Measurements from ENCODE around the gene SARDH.

Gene SARDH

GRCh38 chr9:133762488-133763271, 24.5 kb upstream of the SARDH start:
- Histone ChIP-seq H3K4me2 (ENCODE audit: low read length) (no peak overlapping the region), H3K23ac (ENCODE audit: low read length) (no peak overlapping the region), H3K36me3 (ENCODE audit: control insufficient read depth, insufficient read depth, low read length) (no peaks in the 10 kb centered on the region), H2BK120ac (ENCODE audit: low read depth, low read length) (no peak overlapping the region), H3K4me1 (ENCODE audit: control insufficient read depth, low read depth, low read length) (no peaks in the 10 kb centered on the region), H4K5ac (ENCODE audit: low read length) (no peak overlapping the region), H3K79me2 (ENCODE audit: control insufficient read depth, insufficient read depth, low read length) (no peaks in the 10 kb centered on the region), H3K56ac (ENCODE audit: low read length) (no peak overlapping the region), H2BK5ac (ENCODE audit: low read length) (no peak overlapping the region), H2BK15ac (replicated peaks; ENCODE audit: low read depth) (no peak overlapping the region), H3K4ac (ENCODE audit: low read depth, low read length) (no peak overlapping the region), H3K4me3 (ENCODE audit: low read length) (no peak overlapping the region), H3K27me3 (ENCODE audit: insufficient read depth, low read length, poor library complexity) (no peaks in the 10 kb centered on the region), H3K18ac (ENCODE audit: low read length) (no peak overlapping the region), H3K27ac (ENCODE audit: low read depth, low read length) (no peak overlapping the region), H2AK5ac (ENCODE audit: low read length) (no peak overlapping the region), H3K9ac (ENCODE audit: low read length) (no peak overlapping the region), H4K8ac (ENCODE audit: low read depth, low read length) (no peak overlapping the region), H3K79me1 (ENCODE audit: low read length) (no peaks in the 10 kb centered on the region)
- WGBS (ENCODE audit: extremely low coverage, insufficient coverage, low lambda C conversion rate): no CpG with 5 or more reads among the region's 19 CpGs
- no peak for DNase-seq

GRCh38 chr9:133761641-133762248, 23.6 kb upstream of the SARDH start:
- H3K79me1 ChIP-seq (ENCODE audit: low read length): no peaks in the 10 kb centered on the region
- no peak overlapping the region for H3K9ac ChIP-seq (ENCODE audit: low read length)
- no peak overlapping the region for H3K4me3 ChIP-seq (ENCODE audit: low read length)
- H2BK120ac ChIP-seq (ENCODE audit: low read depth, low read length): no peak overlapping the region
- no peaks in the 10 kb centered on the region for H3K4me1 ChIP-seq (ENCODE audit: control insufficient read depth, low read depth, low read length)
- no peak overlapping the region for H3K23ac ChIP-seq (ENCODE audit: low read length)
- H3K18ac ChIP-seq (ENCODE audit: low read length): no peak overlapping the region
- H3K4ac ChIP-seq (ENCODE audit: low read depth, low read length): no peak overlapping the region
- H4K5ac ChIP-seq (ENCODE audit: low read length): no peak overlapping the region
- no peaks in the 10 kb centered on the region for H3K79me2 ChIP-seq (ENCODE audit: control insufficient read depth, insufficient read depth, low read length)
- H2AK5ac ChIP-seq (ENCODE audit: low read length): no peak overlapping the region
- no peak for DNase-seq
- no peak overlapping the region for H3K4me2 ChIP-seq (ENCODE audit: low read length)
- no peak overlapping the region for H3K56ac ChIP-seq (ENCODE audit: low read length)
- no peak overlapping the region for H2BK15ac ChIP-seq (replicated peaks; ENCODE audit: low read depth)
- H3K36me3 ChIP-seq (ENCODE audit: control insufficient read depth, insufficient read depth, low read length): no peaks in the 10 kb centered on the region
- H3K27ac ChIP-seq (ENCODE audit: low read depth, low read length): no peak overlapping the region
- H3K27me3 ChIP-seq (ENCODE audit: insufficient read depth, low read length, poor library complexity): no peaks in the 10 kb centered on the region
- no peak overlapping the region for H4K8ac ChIP-seq (ENCODE audit: low read depth, low read length)
- no peak overlapping the region for H2BK5ac ChIP-seq (ENCODE audit: low read length)
- no CpG with 5 or more reads among the region's 11 CpGs for WGBS (ENCODE audit: extremely low coverage, insufficient coverage, low lambda C conversion rate)

GRCh38 chr9:133760713-133761290, 22.6 kb upstream of the SARDH start:
- no CpG with 5 or more reads among the region's 11 CpGs for WGBS (ENCODE audit: extremely low coverage, insufficient coverage, low lambda C conversion rate)
- H3K79me1 ChIP-seq (ENCODE audit: low read length): no peaks in the 10 kb centered on the region

GRCh38 chr9:133759946-133760345, 21.8 kb upstream of the SARDH start:
- H3K23ac ChIP-seq (ENCODE audit: low read length): no peak overlapping the region
- no peak overlapping the region for H3K18ac ChIP-seq (ENCODE audit: low read length)
- no peaks in the 10 kb centered on the region for H3K36me3 ChIP-seq (ENCODE audit: control insufficient read depth, insufficient read depth, low read length)
- no peak overlapping the region for H3K4ac ChIP-seq (ENCODE audit: low read depth, low read length)
- no peak overlapping the region for H3K4me2 ChIP-seq (ENCODE audit: low read length)
- WGBS (ENCODE audit: extremely low coverage, insufficient coverage, low lambda C conversion rate): no CpG with 5 or more reads among the region's 11 CpGs
- H2AK5ac ChIP-seq (ENCODE audit: low read length): no peak overlapping the region
- H3K79me1 ChIP-seq (ENCODE audit: low read length): no peaks in the 10 kb centered on the region
- no peak overlapping the region for H2BK120ac ChIP-seq (ENCODE audit: low read depth, low read length)
- H3K56ac ChIP-seq (ENCODE audit: low read length): no peak overlapping the region
- H4K8ac ChIP-seq (ENCODE audit: low read depth, low read length): no peak overlapping the region
- H3K4me1 ChIP-seq (ENCODE audit: control insufficient read depth, low read depth, low read length): no peaks in the 10 kb centered on the region
- H3K9ac ChIP-seq (ENCODE audit: low read length): no peak overlapping the region
- DNase-seq: no peak
- H4K5ac ChIP-seq (ENCODE audit: low read length): no peak overlapping the region
- no peak overlapping the region for H2BK5ac ChIP-seq (ENCODE audit: low read length)
- no peak overlapping the region for H3K27ac ChIP-seq (ENCODE audit: low read depth, low read length)
- H3K27me3 ChIP-seq (ENCODE audit: insufficient read depth, low read length, poor library complexity): no peaks in the 10 kb centered on the region
- no peak overlapping the region for H2BK15ac ChIP-seq (replicated peaks; ENCODE audit: low read depth)
- no peaks in the 10 kb centered on the region for H3K79me2 ChIP-seq (ENCODE audit: control insufficient read depth, insufficient read depth, low read length)
- no peak overlapping the region for H3K4me3 ChIP-seq (ENCODE audit: low read length)

More at GRCh38 chr9:133760713-133761290, 22.6 kb upstream of the SARDH start:
- DNase-seq: no peak
- Histone ChIP-seq H3K79me2 (ENCODE audit: control insufficient read depth, insufficient read depth, low read length) (no peaks in the 10 kb centered on the region), H3K27ac (ENCODE audit: low read depth, low read length) (no peak overlapping the region), H2AK5ac (ENCODE audit: low read length) (no peak overlapping the region), H2BK120ac (ENCODE audit: low read depth, low read length) (no peak overlapping the region), H3K9ac (ENCODE audit: low read length) (no peak overlapping the region), H3K18ac (ENCODE audit: low read length) (no peak overlapping the region), H3K56ac (ENCODE audit: low read length) (no peak overlapping the region), H3K27me3 (ENCODE audit: insufficient read depth, low read length, poor library complexity) (no peaks in the 10 kb centered on the region), H3K36me3 (ENCODE audit: control insufficient read depth, insufficient read depth, low read length) (no peaks in the 10 kb centered on the region), H2BK5ac (ENCODE audit: low read length) (no peak overlapping the region), H4K8ac (ENCODE audit: low read depth, low read length) (no peak overlapping the region), H3K4me2 (ENCODE audit: low read length) (no peak overlapping the region), H3K4me3 (ENCODE audit: low read length) (no peak overlapping the region), H4K5ac (ENCODE audit: low read length) (no peak overlapping the region), H3K4me1 (ENCODE audit: control insufficient read depth, low read depth, low read length) (no peaks in the 10 kb centered on the region), H3K4ac (ENCODE audit: low read depth, low read length) (no peak overlapping the region), H2BK15ac (replicated peaks; ENCODE audit: low read depth) (no peak overlapping the region), H3K23ac (ENCODE audit: low read length) (no peak overlapping the region)

DNA sequence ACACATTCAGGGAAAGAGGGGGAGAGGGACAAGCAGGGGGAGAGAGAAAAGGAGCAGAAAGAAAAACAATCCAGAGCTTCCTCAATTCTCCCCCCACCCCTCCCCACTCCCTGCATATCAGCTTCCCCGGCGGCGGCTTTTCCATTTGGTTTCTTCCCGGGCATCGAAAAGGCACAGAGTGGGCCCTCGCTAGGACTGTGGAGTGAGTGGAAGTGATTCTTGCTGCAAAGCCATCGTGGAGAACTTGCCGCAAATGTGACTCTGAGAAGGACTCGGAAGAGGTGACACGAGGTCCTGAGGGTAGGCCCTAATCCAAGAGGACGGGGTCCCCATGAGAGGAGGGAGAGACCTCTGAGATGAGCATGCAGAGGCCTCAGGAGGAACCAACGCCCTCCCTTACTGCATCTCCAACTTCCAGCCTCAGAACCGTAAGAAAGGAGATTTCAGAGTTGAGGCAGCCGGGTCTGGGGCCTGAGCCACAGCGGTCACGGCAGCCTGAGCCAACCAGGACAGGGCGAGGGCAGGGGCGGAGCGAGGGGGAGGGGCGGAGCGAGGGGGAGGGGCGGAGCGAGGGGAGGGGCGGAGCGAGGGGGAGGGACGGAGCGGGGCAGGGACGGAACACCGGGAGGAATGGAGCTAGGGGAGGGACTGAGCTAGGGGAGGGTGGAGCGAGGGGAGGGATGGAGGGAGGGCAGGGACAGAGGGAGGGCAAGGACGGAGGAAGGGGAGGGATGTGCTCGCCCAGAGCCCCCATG, 21.2 kb upstream of the SARDH start:
- H3K4me3 ChIP-seq (ENCODE audit: low read length): no peak overlapping the region
- H3K56ac ChIP-seq (ENCODE audit: low read length): no peak overlapping the region
- no peaks in the 10 kb centered on the region for H3K4me1 ChIP-seq (ENCODE audit: control insufficient read depth, low read depth, low read length)
- no peak overlapping the region for H3K4ac ChIP-seq (ENCODE audit: low read depth, low read length)
- H4K5ac ChIP-seq (ENCODE audit: low read length): no peak overlapping the region
- no CpG with 5 or more reads among the region's 32 CpGs for WGBS (ENCODE audit: extremely low coverage, insufficient coverage, low lambda C conversion rate)
- H3K27me3 ChIP-seq (ENCODE audit: insufficient read depth, low read length, poor library complexity): no peaks in the 10 kb centered on the region
- H3K23ac ChIP-seq (ENCODE audit: low read length): no peak overlapping the region
- DNase-seq: no peak
- H3K18ac ChIP-seq (ENCODE audit: low read length): no peak overlapping the region
- H2BK120ac ChIP-seq (ENCODE audit: low read depth, low read length): no peak overlapping the region
- H2AK5ac ChIP-seq (ENCODE audit: low read length): no peak overlapping the region
- H3K79me1 ChIP-seq (ENCODE audit: low read length): no peaks in the 10 kb centered on the region
- no peak overlapping the region for H2BK15ac ChIP-seq (replicated peaks; ENCODE audit: low read depth)
- no peaks in the 10 kb centered on the region for H3K36me3 ChIP-seq (ENCODE audit: control insufficient read depth, insufficient read depth, low read length)
- no peak overlapping the region for H3K27ac ChIP-seq (ENCODE audit: low read depth, low read length)
- H4K8ac ChIP-seq (ENCODE audit: low read depth, low read length): no peak overlapping the region
- no peak overlapping the region for H2BK5ac ChIP-seq (ENCODE audit: low read length)
- H3K4me2 ChIP-seq (ENCODE audit: low read length): no peak overlapping the region
- H3K9ac ChIP-seq (ENCODE audit: low read length): no peak overlapping the region
- H3K79me2 ChIP-seq (ENCODE audit: control insufficient read depth, insufficient read depth, low read length): no peaks in the 10 kb centered on the region

Measured in mesendoderm (in vitro differentiated cells).